ENCODE measurements around the gene PLEKHF1. TPM values are rescaled to one million over a fixed set of nuclear protein-coding genes. Genes with fewer than 3 reads are reported as not detected.
A peak's percentile ranks its signal among the peaks of the same experiment; 100 is the strongest.

The PLEKHF1 gene
- total RNA-seq, 4 donors from 2014 or later = 7.4 to 35.9 (median 19.7) TPM

DNA sequence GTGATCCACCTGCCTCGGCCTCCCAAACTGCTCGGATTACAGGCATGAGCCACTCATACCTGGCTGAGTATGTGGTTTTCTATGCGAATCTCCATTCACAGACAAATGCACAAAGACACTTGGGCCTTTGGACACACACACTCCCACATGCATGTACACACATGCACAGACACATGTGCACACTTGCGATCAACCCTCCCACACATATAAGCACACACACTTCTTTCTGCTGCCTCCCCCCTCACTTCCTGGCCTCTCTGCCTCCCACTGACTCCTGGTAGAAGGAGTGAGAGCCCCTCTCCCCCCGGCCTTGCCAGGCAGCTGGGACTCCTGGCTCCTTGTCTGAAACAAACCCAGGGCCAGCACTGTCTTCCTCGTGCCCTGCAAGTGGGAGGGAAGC lies 29.3 kb upstream of the PLEKHF1 start:
- no peak overlapping the region for H3K4me3 ChIP-seq
- DNase-seq = no peak
- intact Hi-C loops (cut with DNase I; ENCODE audit: low total_unique reads) = no loop called here
- TF ChIP-seq POLR2A (IDR thresholded peaks at IDR 0.05) = no peak
- H3K4me1 ChIP-seq = no peaks in the 10 kb centered on the region
- H3K27me3 ChIP-seq = no peaks in the 10 kb centered on the region
- no peaks in the 10 kb centered on the region for H3K9me3 ChIP-seq
- H3K27ac ChIP-seq = peak overlapping the region; percentile 76 to 79
- H3K36me3 ChIP-seq = no peaks in the 10 kb centered on the region

DNA sequence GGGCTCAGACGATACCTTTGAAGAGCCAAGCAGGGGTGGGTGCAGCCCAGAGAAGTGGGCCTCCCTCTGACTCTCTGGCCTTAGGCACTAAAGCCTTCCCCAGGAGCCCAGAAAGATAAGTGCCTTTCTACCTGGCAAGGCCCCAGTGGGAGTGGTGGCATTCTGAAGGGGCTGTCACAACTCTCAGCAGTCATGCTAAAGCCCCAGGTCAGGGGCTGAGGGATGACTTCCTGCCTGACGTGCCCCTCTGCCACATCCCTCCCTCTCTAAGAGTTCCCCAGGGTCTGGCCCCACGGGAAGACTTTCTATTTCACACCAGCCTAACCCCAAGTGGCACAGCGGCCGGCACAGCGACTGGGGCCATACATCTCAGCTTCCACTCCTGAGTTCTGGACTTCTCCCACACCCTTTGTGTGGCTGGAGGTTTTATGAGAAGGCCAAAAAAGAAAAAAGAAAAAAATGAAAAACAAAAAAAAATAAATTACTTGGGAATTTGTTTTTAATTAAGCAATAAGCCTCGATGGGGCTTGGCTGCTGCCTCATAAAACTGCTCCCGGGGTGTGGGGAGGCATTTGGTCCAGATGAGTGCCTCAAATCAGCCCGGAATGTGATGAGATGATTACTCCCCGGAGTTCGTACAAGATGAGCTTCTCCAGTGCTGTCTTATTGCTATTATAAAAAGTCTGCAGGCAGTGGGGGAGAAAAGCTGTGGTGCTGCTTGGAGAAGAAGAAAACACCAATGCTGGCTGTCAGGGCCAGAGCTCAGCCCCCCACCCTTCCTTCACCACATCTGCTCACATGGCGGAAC lies 28.5 kb upstream of the PLEKHF1 start:
- no peaks in the 10 kb centered on the region for H3K9me3 ChIP-seq
- TF ChIP-seq, protein P1, sequence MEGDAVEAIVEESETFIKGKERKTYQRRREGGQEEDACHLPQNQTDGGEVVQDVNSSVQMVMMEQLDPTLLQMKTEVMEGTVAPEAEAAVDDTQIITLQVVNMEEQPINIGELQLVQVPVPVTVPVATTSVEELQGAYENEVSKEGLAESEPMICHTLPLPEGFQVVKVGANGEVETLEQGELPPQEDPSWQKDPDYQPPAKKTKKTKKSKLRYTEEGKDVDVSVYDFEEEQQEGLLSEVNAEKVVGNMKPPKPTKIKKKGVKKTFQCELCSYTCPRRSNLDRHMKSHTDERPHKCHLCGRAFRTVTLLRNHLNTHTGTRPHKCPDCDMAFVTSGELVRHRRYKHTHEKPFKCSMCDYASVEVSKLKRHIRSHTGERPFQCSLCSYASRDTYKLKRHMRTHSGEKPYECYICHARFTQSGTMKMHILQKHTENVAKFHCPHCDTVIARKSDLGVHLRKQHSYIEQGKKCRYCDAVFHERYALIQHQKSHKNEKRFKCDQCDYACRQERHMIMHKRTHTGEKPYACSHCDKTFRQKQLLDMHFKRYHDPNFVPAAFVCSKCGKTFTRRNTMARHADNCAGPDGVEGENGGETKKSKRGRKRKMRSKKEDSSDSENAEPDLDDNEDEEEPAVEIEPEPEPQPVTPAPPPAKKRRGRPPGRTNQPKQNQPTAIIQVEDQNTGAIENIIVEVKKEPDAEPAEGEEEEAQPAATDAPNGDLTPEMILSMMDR (IDR thresholded peaks at IDR 0.05) = no peak
- no peak for TF ChIP-seq POLR2A (IDR thresholded peaks at IDR 0.05)
- H3K4me1 ChIP-seq = no peaks in the 10 kb centered on the region
- intact Hi-C loops (cut with DNase I; ENCODE audit: low total_unique reads) = no loop called here
- peak in 1 of 2 donors; percentile 37 for DNase-seq
- peak overlapping the region; percentile 76 to 79 for H3K27ac ChIP-seq
- no peak overlapping the region for H3K4me3 ChIP-seq
- H3K36me3 ChIP-seq = no peaks in the 10 kb centered on the region
- H3K27me3 ChIP-seq = no peaks in the 10 kb centered on the region

DNA sequence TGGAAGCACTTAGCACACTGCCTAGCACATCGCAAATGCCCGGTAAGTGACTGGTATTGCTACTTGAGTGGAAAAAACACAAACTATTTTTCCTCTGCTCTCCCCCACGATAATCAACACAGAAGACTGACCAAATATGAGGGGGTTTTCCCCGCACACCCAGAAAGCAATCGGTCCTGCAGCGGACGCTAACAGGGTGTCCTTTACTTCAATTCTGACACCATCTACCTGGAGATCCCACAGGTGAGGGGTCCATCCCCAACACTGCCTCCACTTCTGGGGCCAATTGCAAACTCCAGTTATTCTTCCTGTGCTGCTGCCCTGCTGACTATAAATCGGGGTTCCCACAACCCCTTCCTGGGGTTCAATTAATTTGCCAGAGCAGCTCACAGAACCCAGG lies 26.2 kb upstream of the PLEKHF1 start:
- DNase-seq = no peak
- no peaks in the 10 kb centered on the region for H3K27me3 ChIP-seq
- TF ChIP-seq POLR2A (IDR thresholded peaks at IDR 0.05) = no peak
- TF ChIP-seq, protein P1 (IDR thresholded peaks at IDR 0.05) = no peak
- no peaks in the 10 kb centered on the region for H3K36me3 ChIP-seq
- H3K4me1 ChIP-seq = no peaks in the 10 kb centered on the region
- intact Hi-C loops (cut with DNase I; ENCODE audit: low total_unique reads) = no loop called here
- H3K27ac ChIP-seq = peak overlapping the region in 1 of 2 donors; percentile 79
- no peaks in the 10 kb centered on the region for H3K9me3 ChIP-seq
- H3K4me3 ChIP-seq = no peak overlapping the region

DNA sequence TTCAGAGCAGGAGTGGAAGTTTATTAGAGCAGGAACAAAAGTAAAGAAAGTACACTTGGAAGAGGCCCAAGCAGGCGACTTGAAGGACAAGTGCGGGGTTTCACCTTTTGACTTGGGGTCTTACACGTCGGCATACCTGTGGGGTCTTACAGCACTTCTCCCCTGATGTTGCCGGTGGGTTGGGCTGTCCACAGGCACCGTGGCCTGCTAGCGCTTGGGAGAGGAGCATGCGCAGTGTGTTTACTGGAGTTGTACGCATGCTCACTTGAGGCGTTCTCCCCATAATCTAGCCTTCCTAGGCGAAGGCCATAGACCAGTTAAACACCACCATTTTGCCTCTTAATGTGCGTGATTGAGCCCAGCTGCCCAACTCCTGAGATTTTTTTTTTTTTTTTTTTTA lies 25.0 kb upstream of the PLEKHF1 start:
- H3K9me3 ChIP-seq = no peaks in the 10 kb centered on the region
- intact Hi-C loops (cut with DNase I; ENCODE audit: low total_unique reads) = no loop called here
- DNase-seq = no peak

DNA sequence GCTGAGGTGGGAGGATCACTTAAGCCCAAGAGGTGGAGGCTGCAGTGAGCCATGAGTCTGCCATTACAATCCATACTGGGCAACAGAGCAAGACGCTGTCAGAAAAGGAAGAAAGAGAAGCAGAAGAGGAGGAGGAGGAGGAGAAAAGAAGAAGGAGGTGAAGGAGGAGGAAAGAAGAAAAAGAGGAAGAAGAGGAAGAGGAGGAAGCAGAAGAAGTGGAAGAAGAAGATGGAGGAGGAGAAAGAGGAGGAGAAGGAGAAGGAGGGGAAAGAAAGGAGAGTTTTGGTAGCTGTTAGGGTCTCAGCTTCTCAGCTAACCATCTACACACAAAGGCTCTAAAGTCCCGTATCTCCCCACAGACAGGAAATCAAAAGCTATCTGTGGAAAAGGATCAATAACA lies 23.7 kb upstream of the PLEKHF1 start:
- Histone ChIP-seq H3K9me3 (no peaks in the 10 kb centered on the region), H3K27ac (no peak overlapping the region), H3K36me3 (no peaks in the 10 kb centered on the region), H3K27me3 (no peaks in the 10 kb centered on the region), H3K4me1 (peaks cover 0 to 3% of the 10 kb centered on the region in 2 donors), H3K4me3 (no peak overlapping the region)
- intact Hi-C loops (cut with DNase I; ENCODE audit: low total_unique reads) = no loop called here
- no peak for DNase-seq
- TF ChIP-seq, protein P1 (IDR thresholded peaks at IDR 0.05) = no peak
- TF ChIP-seq POLR2A (IDR thresholded peaks at IDR 0.05) = no peak

More for the DNA sequence above, 25.0 kb upstream of the PLEKHF1 start:
- Histone ChIP-seq H3K36me3 (no peaks in the 10 kb centered on the region), H3K27ac (no peak overlapping the region), H3K4me1 (no peaks in the 10 kb centered on the region), H3K4me3 (no peak overlapping the region), H3K27me3 (no peaks in the 10 kb centered on the region)
- TF ChIP-seq, protein P1 (IDR thresholded peaks at IDR 0.05) = no peak
- no peak for TF ChIP-seq POLR2A (IDR thresholded peaks at IDR 0.05)
